ENCODE data around the gene SCAF4. TPM values are rescaled to one million over a fixed set of nuclear protein-coding genes. Genes with fewer than 3 reads are reported as not detected.
A peak's percentile ranks its signal among the peaks of the same experiment; 100 is the strongest.

The SCAF4 gene
- total RNA-seq, 2 donors from 2014 or later = 33.3 to 34.2 TPM

DNA sequence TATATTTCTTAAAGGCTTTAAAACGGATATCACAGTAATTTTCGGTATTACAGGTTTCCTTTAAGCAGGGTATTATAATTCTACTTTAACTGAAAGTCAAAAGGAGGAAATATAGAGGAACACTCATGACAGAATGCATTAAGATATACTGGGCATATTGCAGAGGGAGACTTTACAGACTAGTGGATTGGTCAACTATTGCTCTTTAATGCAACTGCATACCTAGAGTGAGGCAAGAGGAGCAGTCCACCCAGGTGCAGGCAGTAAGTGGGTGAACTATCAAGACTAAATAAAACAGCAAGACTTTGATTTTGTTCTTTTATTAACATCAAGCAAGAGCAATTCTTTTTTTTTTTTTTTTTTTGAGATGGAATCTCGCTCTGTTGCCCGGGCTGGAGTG lies 10.5 kb downstream of the SCAF4 start:
- DNase-seq (no peak), ATAC-seq (no peak)
- intact Hi-C loops (cut with DNase I, micrococcal nuclease) = no loop called here

DNA sequence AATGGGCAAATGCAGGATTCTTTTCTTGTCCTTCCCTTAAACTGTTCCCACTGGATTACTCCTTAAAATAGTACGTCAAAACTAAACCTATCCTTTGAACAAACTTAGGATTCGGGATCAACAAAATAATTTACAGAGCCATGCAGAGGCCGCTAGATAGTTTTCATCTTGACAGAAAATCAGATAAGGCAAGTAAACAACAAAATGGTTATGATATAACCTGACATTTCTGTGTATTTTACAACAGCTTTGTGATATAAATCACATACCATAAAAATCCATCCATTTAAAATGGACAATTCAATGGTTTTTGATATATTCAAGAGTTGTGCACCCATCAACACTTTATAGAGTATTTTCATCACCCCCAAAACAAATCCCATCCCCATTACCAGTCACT lies 11.2 kb downstream of the SCAF4 start:
- intact Hi-C loops (cut with DNase I, micrococcal nuclease) = no loop called here
- ATAC-seq (peak; percentile 18), DNase-seq (no peak)

DNA sequence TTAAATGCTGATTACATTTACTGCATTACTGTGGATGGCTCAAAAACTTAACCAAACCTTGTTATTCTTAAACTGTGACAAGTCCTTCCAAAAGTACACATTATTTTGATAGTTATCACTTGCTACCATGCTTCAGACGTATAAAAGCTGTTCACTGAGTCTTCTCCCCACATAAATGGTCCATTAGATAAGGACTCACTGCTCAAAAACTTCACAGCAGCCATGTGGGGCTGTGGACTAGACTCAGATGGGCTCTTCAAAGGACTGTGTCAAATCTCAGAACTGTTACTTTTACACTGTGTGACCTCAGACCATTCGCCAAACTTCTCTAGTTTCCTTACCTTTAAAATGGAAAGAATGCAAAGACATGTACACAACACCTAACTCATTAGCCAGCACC lies 11.6 kb downstream of the SCAF4 start:
- intact Hi-C loops (cut with DNase I, micrococcal nuclease) = no loop called here
- peak; percentile 6 for ATAC-seq
- no peak for DNase-seq

DNA sequence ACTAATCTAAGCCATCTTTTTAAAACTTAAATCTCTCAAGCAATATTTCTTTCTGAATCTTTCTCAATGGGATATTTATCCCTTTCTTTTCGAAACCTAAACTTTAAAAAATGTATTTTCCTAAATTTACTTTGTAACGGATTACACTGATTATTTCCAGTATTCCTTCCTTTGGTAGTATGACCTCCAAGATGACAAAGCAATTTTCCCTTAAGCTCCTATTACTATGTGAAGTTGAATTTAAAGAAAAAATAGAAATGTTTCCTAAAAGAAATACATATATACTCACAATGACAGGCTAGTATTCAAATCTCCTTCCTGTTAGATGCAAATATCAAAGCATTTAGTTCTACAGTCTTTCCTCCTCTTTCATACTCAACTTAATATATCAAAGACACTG lies 15.8 kb downstream of the SCAF4 start:
- ATAC-seq = no peak
- intact Hi-C loops (cut with DNase I, micrococcal nuclease) = no loop called here
- DNase-seq = no peak

DNA sequence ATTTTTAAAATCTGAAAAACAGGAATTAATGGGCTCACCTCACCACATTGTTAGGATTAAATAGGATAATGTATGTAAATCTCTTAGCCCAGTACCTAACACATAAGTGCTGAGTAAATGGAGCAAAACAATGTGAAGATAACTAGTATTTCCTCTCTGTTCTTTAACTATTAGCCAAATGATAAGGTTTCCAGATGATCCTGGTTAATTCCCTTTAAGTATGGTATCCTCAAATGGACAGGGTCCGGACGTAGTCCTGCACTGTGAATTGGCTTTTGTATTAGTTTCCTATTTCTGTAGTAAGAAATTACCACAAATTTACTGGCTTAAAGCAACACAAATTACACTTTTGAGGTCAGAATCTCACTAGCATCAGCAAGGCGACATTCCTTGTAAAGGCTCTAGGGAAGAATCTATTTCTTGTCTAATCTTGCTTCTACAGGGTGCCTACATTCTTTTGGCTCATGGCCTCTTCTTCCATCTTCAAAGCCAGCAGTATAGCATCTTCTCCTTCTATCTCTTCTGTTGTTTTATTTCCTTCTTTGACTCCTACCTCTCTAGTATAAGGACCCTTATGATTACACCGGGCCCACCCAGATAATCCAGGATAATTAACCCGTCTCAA lies 17.1 kb downstream of the SCAF4 start:
- no peak for DNase-seq
- intact Hi-C loops (cut with DNase I, micrococcal nuclease) = no loop called here
- no peak for ATAC-seq

DNA sequence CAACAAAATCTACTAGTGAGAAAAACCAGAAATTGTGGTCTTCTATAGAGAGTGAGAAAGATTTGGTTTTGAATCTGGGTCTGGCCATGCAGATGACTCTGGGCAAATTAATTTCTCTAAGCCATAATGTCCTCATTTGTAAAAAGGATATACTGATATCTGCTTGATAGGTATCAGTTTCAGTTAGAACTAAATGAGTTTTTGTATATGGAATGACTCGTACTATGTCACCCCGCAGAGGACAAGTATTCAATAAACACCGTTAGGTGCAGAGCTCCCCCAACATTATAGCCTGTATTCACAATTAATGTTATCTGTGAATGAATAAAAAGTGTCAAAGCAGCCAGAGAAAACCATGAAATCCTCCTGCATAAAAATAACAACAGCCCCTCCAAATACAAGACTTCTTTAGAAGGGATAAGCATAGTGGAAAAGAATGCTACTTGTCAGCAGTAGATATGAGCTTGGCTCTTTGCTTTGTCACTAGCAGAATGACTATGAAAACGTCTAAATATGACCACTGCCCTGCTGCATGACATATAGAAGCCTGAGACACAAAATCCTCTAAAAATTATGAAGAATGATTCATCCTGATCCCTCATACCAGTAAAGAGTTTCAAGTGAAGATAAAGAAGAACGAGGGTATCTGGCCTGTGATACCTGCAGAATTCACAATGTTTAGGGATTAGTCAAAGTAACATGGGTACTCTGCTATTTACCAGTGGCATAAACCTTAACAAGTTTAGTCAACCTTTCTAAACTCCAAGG lies 17.8 kb downstream of the SCAF4 start:
- intact Hi-C loops (cut with DNase I, micrococcal nuclease) = no loop called here
- no peak for ATAC-seq
- no peak for DNase-seq

DNA sequence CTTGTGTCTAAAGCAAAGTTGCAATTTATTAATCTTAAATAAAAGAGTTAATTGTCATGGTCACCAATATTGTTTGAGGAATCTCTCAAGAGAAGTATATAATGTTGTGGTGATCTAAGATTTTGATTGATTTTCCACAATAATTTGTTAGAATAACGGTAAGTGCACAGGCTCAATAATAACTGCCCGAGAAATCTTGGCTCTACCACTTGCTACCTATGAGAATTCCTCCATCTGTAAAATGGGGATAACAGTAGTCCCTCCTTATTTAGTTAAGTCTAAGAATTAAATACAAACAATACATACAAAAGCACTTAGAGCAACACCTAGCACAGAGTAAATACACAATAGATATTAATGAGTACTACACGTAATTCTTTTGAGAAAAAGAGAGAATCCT lies 18.8 kb downstream of the SCAF4 start:
- intact Hi-C loops (cut with DNase I, micrococcal nuclease) = no loop called here
- ATAC-seq = no peak

DNA sequence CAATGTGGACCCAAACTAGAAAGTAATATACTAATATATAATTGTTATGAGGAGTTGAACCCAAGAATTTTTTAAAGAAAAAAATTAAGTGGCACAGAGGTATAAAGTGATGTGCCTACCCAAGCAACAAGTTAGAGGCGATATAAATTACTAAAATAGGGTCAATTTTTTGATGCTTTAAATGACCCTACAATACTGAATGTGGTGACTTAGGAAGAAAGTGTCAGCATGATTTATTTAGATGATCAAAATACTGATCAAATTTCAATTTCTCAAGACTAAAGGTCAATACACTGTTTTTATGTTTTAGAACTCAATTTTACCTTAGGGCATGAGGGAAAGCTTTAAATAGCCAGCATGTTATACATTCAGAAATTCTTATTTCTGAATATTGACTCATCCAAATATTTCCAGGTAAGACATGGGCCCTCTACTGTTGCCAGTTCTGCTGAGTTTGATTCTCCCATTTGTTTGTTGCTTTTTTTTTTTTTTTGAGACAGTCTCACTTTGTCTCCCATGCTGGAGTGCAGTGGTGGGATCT lies 20.1 kb downstream of the SCAF4 start:
- no peak for ATAC-seq

More for the DNA sequence above, 18.8 kb downstream of the SCAF4 start:
- no peak for DNase-seq

DNA sequence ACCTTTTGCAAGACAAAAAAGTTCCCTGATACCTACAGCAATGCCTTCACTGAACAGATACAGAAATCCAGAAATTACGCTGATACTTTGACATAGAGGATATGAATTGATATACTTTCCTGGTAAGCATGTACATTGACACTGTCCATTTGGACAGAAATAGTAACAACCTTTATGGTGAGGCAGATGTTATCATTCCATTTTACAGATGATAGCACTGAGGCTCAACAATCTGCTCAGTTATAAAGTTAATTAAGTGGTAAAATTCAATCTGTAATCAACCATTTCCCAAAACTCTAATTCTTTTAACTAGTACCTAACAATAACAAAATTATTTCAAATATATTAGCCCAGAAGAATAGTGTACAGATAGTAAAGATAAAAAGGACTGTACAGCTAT lies 20.6 kb downstream of the SCAF4 start:
- ATAC-seq = no peak
- intact Hi-C loops (cut with DNase I, micrococcal nuclease) = no loop called here

More for the DNA sequence above, 20.1 kb downstream of the SCAF4 start:
- intact Hi-C loops (cut with DNase I, micrococcal nuclease) = no loop called here
- no peak for DNase-seq

DNA sequence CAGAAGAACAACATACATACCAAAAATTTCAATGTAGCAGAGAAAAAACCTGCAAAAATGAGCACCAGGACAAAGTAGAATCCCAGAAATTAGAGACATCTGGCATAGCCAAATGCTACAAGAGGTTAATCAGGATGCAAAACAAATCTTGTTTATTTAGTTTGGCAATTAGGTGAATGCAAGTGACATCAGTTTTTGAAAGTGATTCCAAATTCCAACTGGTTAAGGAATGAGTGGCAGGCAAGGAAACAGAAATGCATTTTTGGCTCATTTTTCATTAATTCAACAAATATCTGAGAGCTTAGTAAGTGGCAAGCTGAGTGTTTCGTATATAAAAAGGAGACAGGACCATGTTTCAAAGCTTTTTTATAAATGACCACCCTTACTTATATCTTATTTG lies 21.3 kb downstream of the SCAF4 start:
- ATAC-seq (no peak), DNase-seq (no peak)
- intact Hi-C loops (cut with DNase I, micrococcal nuclease) = no loop called here

More for the DNA sequence above, 20.6 kb downstream of the SCAF4 start:
- no peak for DNase-seq

DNA sequence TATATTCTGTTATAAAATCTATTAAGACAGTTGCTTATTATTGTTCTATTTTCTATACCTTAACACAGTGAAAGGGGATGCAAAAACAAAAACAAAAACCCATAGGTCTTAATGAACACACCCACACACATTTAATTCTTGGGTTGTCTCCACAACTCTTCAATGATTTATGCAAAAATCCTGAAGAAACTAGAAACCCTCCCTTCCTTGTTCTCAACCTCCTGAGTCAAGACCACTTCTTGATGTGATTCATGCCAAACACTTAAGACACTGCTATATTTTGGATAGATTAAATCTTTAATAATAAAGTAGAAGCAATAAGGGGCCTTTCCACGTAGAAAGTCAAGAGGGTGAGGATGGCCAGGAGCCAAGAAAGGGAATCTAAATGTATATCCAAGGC lies 23.4 kb downstream of the SCAF4 start:
- no peak for DNase-seq
- ATAC-seq = no peak
- intact Hi-C loops (cut with DNase I, micrococcal nuclease) = no loop called here

DNA sequence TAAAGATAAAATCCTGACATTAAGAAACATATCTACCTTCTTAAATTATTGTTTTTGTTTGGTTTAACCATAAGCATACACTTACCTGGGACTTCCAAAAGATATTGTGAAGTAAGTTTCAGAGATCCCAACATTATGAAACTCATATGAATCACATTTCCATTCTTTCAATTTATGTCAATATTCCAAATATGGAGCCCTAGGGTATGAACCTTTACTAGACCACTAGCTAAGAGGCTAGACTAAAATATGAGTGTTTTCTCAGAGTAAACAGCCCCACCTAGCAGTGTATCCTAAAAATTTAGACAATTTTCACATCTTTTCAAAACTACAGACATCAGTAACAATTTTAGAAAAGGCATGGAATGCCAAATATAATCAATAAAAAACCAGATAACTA lies 24.4 kb downstream of the SCAF4 start:
- intact Hi-C loops (cut with DNase I, micrococcal nuclease) = no loop called here
- DNase-seq (no peak), ATAC-seq (no peak)

DNA sequence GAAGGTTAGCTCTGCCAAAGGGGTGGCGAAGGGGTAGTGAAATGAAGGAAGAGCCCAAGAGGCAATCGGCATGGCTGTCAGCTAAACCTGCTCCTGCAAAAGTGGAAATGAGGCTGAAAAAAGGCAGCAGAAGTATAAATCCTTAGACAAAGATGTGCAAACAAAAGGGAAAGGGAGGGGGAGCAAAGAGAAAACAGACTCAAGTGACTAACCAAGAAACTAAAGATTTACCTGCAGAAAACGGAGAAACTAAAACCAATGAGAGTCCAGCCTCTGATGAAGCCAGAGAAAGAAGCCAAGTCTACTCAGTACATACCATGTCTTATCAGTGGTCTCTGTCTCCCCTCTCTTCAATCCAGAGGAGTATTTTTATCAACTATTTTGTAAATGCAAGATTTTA lies 25.4 kb downstream of the SCAF4 start:
- DNase-seq (no peak), ATAC-seq (no peak)
- intact Hi-C loops (cut with DNase I, micrococcal nuclease) = no loop called here

DNA sequence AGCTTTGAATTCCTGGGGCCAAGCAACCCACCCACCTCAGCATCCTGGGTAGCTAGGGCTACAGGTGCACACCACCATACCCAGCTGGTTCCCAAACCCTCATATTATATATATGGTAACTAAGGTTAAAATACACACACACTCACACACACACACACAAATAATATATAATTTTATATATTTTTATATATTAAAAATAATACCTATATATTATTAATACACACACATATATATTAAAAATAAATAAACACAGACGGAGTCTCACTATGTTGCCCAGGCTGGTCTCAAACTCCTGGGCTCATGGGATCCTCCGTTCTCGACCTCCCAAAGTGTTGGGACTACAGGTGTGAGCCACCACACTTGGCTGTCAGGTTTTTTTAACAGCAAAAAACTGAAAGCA lies 31.9 kb downstream of the SCAF4 start:
- intact Hi-C loops (cut with DNase I, micrococcal nuclease) = no loop called here
- DNase-seq = no peak
- no peak for ATAC-seq

DNA sequence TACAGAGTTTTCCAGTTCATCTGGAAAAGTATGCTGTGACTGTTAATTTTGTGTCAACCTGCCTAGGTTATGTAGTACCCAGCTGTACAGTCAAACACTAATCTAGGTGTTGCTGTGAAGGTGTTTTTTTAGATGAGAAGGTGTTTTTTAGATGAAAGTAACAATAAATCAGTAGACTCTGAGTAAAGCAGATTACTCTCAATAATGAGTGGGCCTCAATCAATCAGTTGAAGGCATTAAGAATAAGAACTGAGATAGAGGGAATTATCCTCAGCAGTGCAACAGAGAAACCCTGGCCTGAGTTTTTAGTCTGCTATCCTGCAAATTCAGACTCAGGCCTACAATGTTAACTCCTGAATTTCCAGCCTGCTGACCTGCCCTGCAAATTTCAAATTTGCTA lies 33.5 kb downstream of the SCAF4 start:
- intact Hi-C loops (cut with DNase I, micrococcal nuclease) = no loop called here
- no peak for DNase-seq
- ATAC-seq = no peak

DNA sequence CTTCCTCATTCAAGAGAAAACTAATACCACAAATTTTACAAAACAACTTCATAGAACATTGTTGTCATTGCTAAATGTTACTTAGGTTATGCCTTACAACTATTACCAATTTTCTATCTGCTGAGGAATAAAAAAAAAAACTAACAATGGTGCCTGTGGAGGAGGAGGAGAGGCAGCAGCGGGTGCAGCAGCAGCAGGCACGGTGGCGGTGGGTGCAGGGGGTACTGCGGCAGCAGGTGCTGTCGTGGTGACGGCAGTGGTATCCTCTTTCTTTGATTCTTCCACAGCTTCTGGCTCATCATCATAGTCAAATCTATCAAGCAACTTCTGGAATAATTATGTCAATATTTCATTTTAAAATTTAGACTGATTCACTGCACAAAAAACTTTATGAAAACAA lies 35.5 kb downstream of the SCAF4 start:
- ATAC-seq = no peak
- no peak for DNase-seq
- intact Hi-C loops (cut with DNase I, micrococcal nuclease) = no loop called here

DNA sequence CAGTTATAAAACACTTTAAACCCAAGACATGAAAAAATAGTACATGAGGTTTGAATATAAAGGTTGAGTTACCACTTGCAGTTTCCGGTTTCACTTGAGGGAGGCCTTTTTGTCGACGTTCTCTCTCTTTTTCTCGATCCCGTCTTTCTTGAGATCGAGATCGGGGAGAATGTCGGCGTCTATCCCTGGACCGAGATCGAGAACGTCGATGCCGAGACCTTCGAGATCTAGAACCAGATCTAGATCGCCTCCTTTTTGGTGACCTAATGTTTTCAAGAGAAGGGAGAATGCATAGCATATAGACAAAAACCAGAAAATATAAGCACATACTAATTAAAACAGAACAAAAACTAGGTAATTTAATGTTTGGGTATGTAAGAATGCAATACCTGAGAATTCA lies 38.7 kb downstream of the SCAF4 start:
- ATAC-seq (no peak), DNase-seq (no peak)
- intact Hi-C loops (cut with DNase I, micrococcal nuclease) = no loop called here

DNA sequence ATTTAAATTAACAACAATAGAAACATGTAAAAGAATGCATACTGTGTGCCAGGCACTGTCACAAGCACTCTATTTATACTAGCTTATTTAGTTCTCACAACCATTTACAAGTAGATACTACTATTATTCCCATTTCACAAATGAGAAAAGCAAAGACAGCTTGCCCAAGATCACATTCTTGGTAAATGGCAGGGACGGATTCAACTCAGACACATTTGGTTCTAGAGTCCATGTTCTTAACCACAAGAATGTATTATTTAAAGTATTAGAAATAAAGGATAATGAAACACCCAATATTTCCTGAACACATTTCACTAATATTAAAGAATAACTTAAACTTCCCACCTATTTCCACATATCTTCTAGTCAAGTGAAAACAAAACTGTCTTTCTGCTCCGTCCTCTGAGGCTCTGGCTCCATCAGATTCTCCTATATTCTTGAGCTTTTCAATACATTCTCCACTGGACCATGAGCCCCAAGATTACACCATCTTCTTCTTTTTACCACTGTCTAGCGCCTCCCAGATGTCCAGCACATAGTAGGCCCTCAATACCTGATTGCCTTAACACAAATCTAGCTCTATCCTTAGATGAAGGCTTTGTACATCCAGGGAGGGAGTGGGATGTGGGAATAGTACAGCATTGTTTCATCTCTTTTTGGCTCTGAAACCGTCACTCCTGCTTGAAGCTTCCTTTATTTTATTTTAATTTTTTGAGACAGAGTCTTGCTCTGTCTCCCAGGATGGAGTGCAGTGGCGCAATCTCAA lies 43.1 kb downstream of the SCAF4 start:
- no peak for ATAC-seq
- no peak for DNase-seq
- intact Hi-C loops (cut with DNase I, micrococcal nuclease) = no loop called here

DNA sequence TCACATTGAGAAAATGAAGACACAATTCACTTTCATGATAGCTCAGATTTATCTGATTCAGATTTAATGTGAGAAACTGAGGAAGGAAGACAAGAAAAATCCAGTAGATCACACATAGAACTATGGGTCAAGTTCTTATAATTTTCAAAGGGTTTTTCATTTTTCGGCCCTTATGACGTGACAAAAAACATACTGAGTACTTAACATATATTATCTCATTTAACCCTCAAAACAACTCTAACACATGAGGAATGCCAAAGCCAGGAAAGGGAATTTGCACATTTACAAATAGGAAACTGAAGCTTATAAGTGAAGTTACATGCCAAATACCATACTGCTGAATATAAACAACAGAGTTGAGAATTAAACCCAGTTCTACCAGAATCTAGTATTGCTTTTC lies 44.8 kb downstream of the SCAF4 start:
- intact Hi-C loops (cut with DNase I, micrococcal nuclease) = no loop called here
- ATAC-seq (no peak), DNase-seq (no peak)
